Measurements from ENCODE around the gene MYLK. TPM values are rescaled to one million over a fixed set of nuclear protein-coding genes. Genes with fewer than 3 reads are reported as not detected.
A peak's percentile ranks its signal among the peaks of the same experiment; 100 is the strongest.

The MYLK gene
- total and polyA plus RNA-seq, 4 donors: 17.0 to 47.7 (median 31.1) TPM

- peak overlapping the region; percentile 93 for H3K27ac ChIP-seq (ENCODE audit: low read depth, low read length)
- WGBS (ENCODE audit: insufficient coverage): 6% methylated on average over 6 of the region's 10 CpGs
- DNase-seq (ENCODE audit: low read depth in 4 of 6, low spot score in 6 of 6): peak in 4 of 6 donors; percentile 21 to 87 (median 49)
- no peaks in the 10 kb centered on the region for H3K36me3 ChIP-seq (ENCODE audit: control insufficient read depth, insufficient read depth, low read length)
- H3K9me3 ChIP-seq (ENCODE audit: control insufficient read depth, insufficient read depth, low read length): peaks cover 6% of the 10 kb centered on the region
- H3K4me1 ChIP-seq (ENCODE audit: control insufficient read depth, insufficient read depth, low read length): no peaks in the 10 kb centered on the region
- H3K4me3 ChIP-seq (ENCODE audit: low read depth, low read length): peak overlapping the region; percentile 79
- H3K27me3 ChIP-seq (ENCODE audit: control insufficient read depth, insufficient read depth, low read length): no peaks in the 10 kb centered on the region
These were observed 298.0 kb downstream of the MYLK start for GRCh38 chr3:123586131-123586530.

GRCh38 chr3:123584988-123585937 is 298.9 kb downstream of the MYLK start, which contains the start of gene HACD2:
Gene HACD2 (minus strand): TSS chr3:123585053. CDS start chr3:123585027, 26 bp downstream.
- no peaks in the 10 kb centered on the region for H3K27me3 ChIP-seq (ENCODE audit: control insufficient read depth, insufficient read depth, low read length)
- H3K4me3 ChIP-seq (ENCODE audit: low read depth, low read length): peak within 1 kb of the TSS; percentile 79
- H3K9me3 ChIP-seq (ENCODE audit: control insufficient read depth, insufficient read depth, low read length): no peaks in the 10 kb centered on the region
- 0% methylated on average over 52 of the region's 54 CpGs for WGBS (ENCODE audit: insufficient coverage)
- H3K4me1 ChIP-seq (ENCODE audit: control insufficient read depth, insufficient read depth, low read length): no peaks in the 10 kb centered on the region
- H3K36me3 ChIP-seq (ENCODE audit: control insufficient read depth, insufficient read depth, low read length): peaks cover 7% of the 10 kb centered on the region
- peak; percentile 93 to 99 (median 96) for DNase-seq (ENCODE audit: low read depth in 4 of 6, low spot score in 6 of 6)
- peak within 1 kb of the TSS; percentile 93 for H3K27ac ChIP-seq (ENCODE audit: low read depth, low read length)

GRCh38 chr3:123584284-123584987 is 299.7 kb downstream of the MYLK start:
- H3K4me1 ChIP-seq (ENCODE audit: control insufficient read depth, insufficient read depth, low read length): no peaks in the 10 kb centered on the region
- H3K36me3 ChIP-seq (ENCODE audit: control insufficient read depth, insufficient read depth, low read length): peaks cover 10% of the 10 kb centered on the region
- DNase-seq (ENCODE audit: low read depth in 4 of 6, low spot score in 6 of 6): peak in 3 of 6 donors; percentile 18 to 29 (median 19)
- WGBS (ENCODE audit: insufficient coverage): under 1% methylated on average over 65 of the region's 65 CpGs
- no peaks in the 10 kb centered on the region for H3K27me3 ChIP-seq (ENCODE audit: control insufficient read depth, insufficient read depth, low read length)
- peak overlapping the region; percentile 79 for H3K4me3 ChIP-seq (ENCODE audit: low read depth, low read length)
- H3K27ac ChIP-seq (ENCODE audit: low read depth, low read length): peak overlapping the region; percentile 36
- no peaks in the 10 kb centered on the region for H3K9me3 ChIP-seq (ENCODE audit: control insufficient read depth, insufficient read depth, low read length)

- H3K27me3 ChIP-seq (ENCODE audit: control insufficient read depth, insufficient read depth, low read length): no peaks in the 10 kb centered on the region
- peaks cover 13% of the 10 kb centered on the region for H3K36me3 ChIP-seq (ENCODE audit: control insufficient read depth, insufficient read depth, low read length)
- WGBS (ENCODE audit: insufficient coverage): no CpG with 5 or more reads among the region's 3 CpGs
- H3K4me3 ChIP-seq (ENCODE audit: low read depth, low read length): peak overlapping the region; percentile 79
- H3K4me1 ChIP-seq (ENCODE audit: control insufficient read depth, insufficient read depth, low read length): no peaks in the 10 kb centered on the region
- no peak for DNase-seq (ENCODE audit: low read depth in 4 of 6, low spot score in 6 of 6)
- no peaks in the 10 kb centered on the region for H3K9me3 ChIP-seq (ENCODE audit: control insufficient read depth, insufficient read depth, low read length)
- H3K27ac ChIP-seq (ENCODE audit: low read depth, low read length): no peak overlapping the region
These were observed 300.6 kb downstream of the MYLK start for GRCh38 chr3:123583561-123583960.

- 93% methylated on average over 3 of the region's 3 CpGs for WGBS (ENCODE audit: insufficient coverage)
- no peak overlapping the region for H3K4me3 ChIP-seq (ENCODE audit: low read depth, low read length)
- H3K4me1 ChIP-seq (ENCODE audit: control insufficient read depth, insufficient read depth, low read length): no peaks in the 10 kb centered on the region
- no peaks in the 10 kb centered on the region for H3K9me3 ChIP-seq (ENCODE audit: control insufficient read depth, insufficient read depth, low read length)
- H3K27me3 ChIP-seq (ENCODE audit: control insufficient read depth, insufficient read depth, low read length): no peaks in the 10 kb centered on the region
- DNase-seq (ENCODE audit: low read depth in 4 of 6, low spot score in 6 of 6): peak in 2 of 6 donors; percentile 3 to 13
- peaks cover 13% of the 10 kb centered on the region for H3K36me3 ChIP-seq (ENCODE audit: control insufficient read depth, insufficient read depth, low read length)
- H3K27ac ChIP-seq (ENCODE audit: low read depth, low read length): no peak overlapping the region
These were observed 301.8 kb downstream of the MYLK start for GRCh38 chr3:123582315-123582714.

- no peak overlapping the region for H3K4me3 ChIP-seq (ENCODE audit: low read depth, low read length)
- H3K27ac ChIP-seq (ENCODE audit: low read depth, low read length): no peak overlapping the region
- no peak for DNase-seq (ENCODE audit: low read depth in 4 of 6, low spot score in 6 of 6)
- no CpG with 5 or more reads among the region's 3 CpGs for WGBS (ENCODE audit: insufficient coverage)
- no peaks in the 10 kb centered on the region for H3K9me3 ChIP-seq (ENCODE audit: control insufficient read depth, insufficient read depth, low read length)
- H3K27me3 ChIP-seq (ENCODE audit: control insufficient read depth, insufficient read depth, low read length): no peaks in the 10 kb centered on the region
- no peaks in the 10 kb centered on the region for H3K4me1 ChIP-seq (ENCODE audit: control insufficient read depth, insufficient read depth, low read length)
- H3K36me3 ChIP-seq (ENCODE audit: control insufficient read depth, insufficient read depth, low read length): peaks cover 13% of the 10 kb centered on the region
These were observed 308.0 kb downstream of the MYLK start for GRCh38 chr3:123576122-123576521.

- no peak overlapping the region for H3K27ac ChIP-seq (ENCODE audit: low read depth, low read length)
- no peaks in the 10 kb centered on the region for H3K27me3 ChIP-seq (ENCODE audit: control insufficient read depth, insufficient read depth, low read length)
- H3K4me3 ChIP-seq (ENCODE audit: low read depth, low read length): no peak overlapping the region
- 100% methylated on average over 1 of the region's 2 CpGs for WGBS (ENCODE audit: insufficient coverage)
- no peak for DNase-seq (ENCODE audit: low read depth in 4 of 6, low spot score in 6 of 6)
- H3K9me3 ChIP-seq (ENCODE audit: control insufficient read depth, insufficient read depth, low read length): no peaks in the 10 kb centered on the region
- H3K36me3 ChIP-seq (ENCODE audit: control insufficient read depth, insufficient read depth, low read length): no peaks in the 10 kb centered on the region
- H3K4me1 ChIP-seq (ENCODE audit: control insufficient read depth, insufficient read depth, low read length): peaks cover 4% of the 10 kb centered on the region
These were observed 312.2 kb downstream of the MYLK start for GRCh38 chr3:123571973-123572365.

GRCh38 chr3:123571264-123571972 is 312.7 kb downstream of the MYLK start:
- H3K36me3 ChIP-seq (ENCODE audit: control insufficient read depth, insufficient read depth, low read length): no peaks in the 10 kb centered on the region
- peak in 1 of 6 donors; percentile 2 for DNase-seq (ENCODE audit: low read depth in 4 of 6, low spot score in 6 of 6)
- no peaks in the 10 kb centered on the region for H3K27me3 ChIP-seq (ENCODE audit: control insufficient read depth, insufficient read depth, low read length)
- peaks cover 4% of the 10 kb centered on the region for H3K4me1 ChIP-seq (ENCODE audit: control insufficient read depth, insufficient read depth, low read length)
- no peak overlapping the region for H3K4me3 ChIP-seq (ENCODE audit: low read depth, low read length)
- H3K9me3 ChIP-seq (ENCODE audit: control insufficient read depth, insufficient read depth, low read length): no peaks in the 10 kb centered on the region
- no peak overlapping the region for H3K27ac ChIP-seq (ENCODE audit: low read depth, low read length)
- 80% methylated on average over 1 of the region's 4 CpGs for WGBS (ENCODE audit: insufficient coverage)

- H3K9me3 ChIP-seq (ENCODE audit: control insufficient read depth, insufficient read depth, low read length): no peaks in the 10 kb centered on the region
- H3K36me3 ChIP-seq (ENCODE audit: control insufficient read depth, insufficient read depth, low read length): peaks cover 2% of the 10 kb centered on the region
- peaks cover 4% of the 10 kb centered on the region for H3K4me1 ChIP-seq (ENCODE audit: control insufficient read depth, insufficient read depth, low read length)
- no peak overlapping the region for H3K27ac ChIP-seq (ENCODE audit: low read depth, low read length)
- no peak for DNase-seq (ENCODE audit: low read depth in 4 of 6, low spot score in 6 of 6)
- no peak overlapping the region for H3K4me3 ChIP-seq (ENCODE audit: low read depth, low read length)
- H3K27me3 ChIP-seq (ENCODE audit: control insufficient read depth, insufficient read depth, low read length): no peaks in the 10 kb centered on the region
These were observed 315.3 kb downstream of the MYLK start for GRCh38 chr3:123568875-123569274.

All from spinal cord (tissue), 10 donors.